HG03571 (cell line): Measurements from ENCODE around the gene CRYAB.

Source experiments
- ATAC-seq: cut with Tn5 transposase; IDR thresholded peaks from one replicate; pipeline ENCODE4 v1.9.1; 2021; ENCODE audit not compliant: unreplicated experiment

Gene CRYAB, protein sequence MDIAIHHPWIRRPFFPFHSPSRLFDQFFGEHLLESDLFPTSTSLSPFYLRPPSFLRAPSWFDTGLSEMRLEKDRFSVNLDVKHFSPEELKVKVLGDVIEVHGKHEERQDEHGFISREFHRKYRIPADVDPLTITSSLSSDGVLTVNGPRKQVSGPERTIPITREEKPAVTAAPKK

DNA sequence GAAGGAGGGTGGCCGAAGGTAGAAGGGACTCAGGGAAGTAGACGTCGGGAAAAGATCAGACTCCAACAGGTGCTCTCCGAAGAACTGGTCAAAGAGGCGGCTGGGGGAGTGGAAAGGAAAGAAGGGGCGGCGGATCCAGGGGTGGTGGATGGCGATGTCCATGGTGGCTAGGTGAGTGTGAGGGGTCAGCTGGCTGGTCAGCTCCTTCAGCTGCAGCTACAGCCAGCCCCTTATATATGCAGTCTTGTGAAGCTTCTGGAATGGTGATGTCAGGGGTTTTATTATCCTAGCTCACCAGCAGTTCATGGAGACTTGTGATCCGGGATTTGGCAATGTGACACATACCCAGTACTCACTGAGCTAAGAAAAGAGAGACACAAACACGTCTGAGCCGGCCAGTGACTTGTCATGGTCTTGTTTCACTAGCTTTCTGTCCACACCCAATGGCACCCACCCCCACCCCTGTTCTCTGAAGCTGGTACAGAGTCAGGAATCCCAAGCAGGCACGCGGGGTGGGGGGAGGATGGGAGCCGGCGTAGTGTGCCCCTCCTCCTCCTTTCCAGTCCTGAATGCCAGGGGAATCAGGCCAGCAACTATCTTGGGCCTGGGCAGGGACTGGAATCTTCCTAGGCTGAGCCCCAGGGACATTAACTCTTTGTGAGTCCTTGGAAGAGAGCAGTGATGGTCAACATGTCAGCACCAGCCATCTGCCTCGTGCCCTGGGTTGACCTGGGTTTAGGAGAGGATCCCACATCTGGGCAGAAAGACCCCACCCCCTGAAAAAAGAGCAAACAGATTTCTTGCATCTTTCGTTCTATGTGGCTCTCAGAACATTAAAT, at the start of gene CRYAB:
Gene CRYAB (minus strand): TSS at position 208 of the 839 bp plus-strand sequence. CDS start 46 bp downstream, at position 162.
- no peak for ATAC-seq

DNA sequence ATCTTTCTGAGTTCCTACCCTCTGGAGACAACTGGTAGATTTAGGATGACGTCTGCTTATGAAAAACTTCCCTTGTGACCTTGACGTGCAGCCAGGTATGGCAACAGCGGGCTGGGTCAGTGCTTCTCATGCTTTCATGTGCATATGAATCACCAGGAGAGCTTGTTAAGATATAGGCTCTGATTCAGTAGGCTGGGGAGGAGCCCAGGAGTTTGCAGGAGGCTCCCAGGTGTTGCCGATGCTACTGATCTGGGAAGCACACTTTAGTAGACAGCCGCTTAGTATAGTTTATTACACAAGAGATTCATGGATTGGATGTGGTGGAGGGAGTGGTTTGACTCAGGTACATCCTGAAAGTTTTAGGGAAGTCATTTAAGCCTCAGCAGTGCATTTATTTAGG, 49.3 kb upstream of the CRYAB start:
- no peak for ATAC-seq

DNA sequence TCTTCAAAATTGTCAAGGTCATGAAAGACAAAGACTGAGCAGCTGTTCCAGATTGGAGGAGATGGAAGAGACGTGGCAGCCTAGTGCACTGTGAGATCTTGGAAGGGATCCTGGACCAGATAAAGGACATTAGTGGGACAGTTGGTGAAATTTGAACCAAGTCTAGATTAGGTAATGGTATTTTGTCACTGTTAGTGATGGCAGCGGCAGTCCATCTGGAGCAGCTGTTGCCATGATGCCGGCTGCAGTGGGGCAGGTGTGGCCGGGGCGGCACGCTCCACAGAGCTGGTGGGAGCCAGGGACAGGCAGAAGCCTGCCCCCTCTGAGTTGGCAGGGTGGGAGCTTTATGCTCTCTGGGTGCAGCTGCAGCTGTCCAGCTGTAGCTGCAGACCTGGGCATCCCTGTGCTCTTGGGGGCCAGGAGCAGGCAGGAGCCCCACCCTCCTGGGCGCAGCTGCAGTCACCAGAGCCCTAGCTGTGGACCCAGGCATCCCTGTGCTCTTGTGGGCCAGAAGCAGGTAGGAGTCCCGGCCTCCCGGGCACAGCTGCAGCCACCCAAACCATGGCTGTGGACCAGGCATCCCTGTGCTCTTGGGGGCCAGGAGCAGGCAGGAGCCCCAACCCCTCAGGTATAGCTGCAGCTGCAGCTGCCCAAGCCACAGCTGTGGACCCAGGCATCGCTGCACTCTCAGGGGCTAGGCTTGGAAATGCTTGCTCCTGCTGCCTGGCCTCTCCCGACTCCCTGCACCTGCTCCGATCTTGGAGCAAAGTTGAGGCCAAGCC, 46.3 kb upstream of the CRYAB start:
- ATAC-seq, result no peak

- no peak for ATAC-seq
Measured at GRCh38 chr11:111954154-111954553, 42.6 kb upstream of the CRYAB start.

GRCh38 chr11:111951565-111951964, 40.0 kb upstream of the CRYAB start:
- no peak for ATAC-seq

- no peak for ATAC-seq
Measured at GRCh38 chr11:111949519-111950426, 38.2 kb upstream of the CRYAB start.

DNA sequence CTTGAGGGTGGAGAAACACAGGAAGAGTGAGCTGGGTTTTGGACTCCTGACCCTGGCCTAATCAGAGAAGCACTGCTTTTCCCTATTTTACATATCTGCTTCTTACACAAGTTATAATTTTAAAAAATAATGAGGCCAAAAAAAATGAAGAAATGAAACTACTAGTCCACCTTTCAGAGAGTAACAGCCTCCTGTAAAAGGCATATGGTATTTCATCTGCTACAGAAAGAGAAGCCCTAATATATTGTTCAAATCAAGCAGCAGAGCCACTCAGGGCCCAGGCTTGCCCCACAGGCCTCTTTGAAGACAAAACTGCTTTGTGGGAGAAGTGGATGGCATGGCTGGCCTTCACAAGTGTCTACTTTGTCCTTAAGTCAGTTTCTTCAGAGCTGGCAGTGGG, 35.6 kb upstream of the CRYAB start:
- ATAC-seq, result no peak

DNA sequence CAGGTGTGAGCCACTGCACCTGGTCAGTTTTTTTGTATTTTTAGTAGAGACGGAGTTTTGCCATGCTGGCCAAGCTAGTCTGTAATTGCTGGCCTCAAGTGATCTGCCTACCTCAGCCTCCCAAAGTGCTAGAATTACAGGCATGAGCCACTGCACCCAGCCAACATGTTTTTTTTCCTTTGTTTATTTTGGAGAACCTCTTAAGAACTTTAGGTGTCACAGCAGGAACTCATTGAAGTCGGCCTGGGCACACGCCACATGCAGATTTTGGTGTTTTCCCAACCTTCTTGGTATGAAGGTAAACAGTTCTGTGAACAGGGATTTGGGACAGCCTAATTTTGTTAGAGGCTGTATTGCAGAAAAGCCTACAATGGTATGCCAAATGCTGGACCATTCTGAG, 34.9 kb upstream of the CRYAB start:
- no peak for ATAC-seq

- ATAC-seq, result no peak
Measured at GRCh38 chr11:111945198-111945597, 33.6 kb upstream of the CRYAB start.

- no peak for ATAC-seq
Measured at GRCh38 chr11:111944651-111945051, 33.1 kb upstream of the CRYAB start.

DNA sequence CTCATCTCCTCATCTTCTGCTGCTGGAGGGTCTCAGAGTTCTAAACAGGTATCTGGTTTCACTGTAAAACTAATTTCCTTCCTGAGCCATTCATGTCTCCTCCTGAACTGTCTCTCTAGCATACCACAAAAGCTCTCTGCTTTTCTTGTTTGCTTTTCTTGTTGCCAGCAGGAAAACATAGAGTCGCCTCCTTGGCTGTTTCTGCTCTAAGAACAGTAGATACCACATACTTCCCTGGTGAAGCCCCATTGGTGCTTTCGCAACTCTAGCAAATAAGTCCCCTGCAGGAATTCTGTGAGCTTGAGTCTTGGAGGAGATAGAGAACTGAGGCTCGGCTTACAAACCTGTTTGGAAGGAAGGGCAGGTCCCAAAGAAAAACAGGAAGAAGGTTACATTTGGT, 32.6 kb upstream of the CRYAB start:
- no peak for ATAC-seq

- no peak for ATAC-seq
Measured at GRCh38 chr11:111942829-111943228, 31.3 kb upstream of the CRYAB start.

DNA sequence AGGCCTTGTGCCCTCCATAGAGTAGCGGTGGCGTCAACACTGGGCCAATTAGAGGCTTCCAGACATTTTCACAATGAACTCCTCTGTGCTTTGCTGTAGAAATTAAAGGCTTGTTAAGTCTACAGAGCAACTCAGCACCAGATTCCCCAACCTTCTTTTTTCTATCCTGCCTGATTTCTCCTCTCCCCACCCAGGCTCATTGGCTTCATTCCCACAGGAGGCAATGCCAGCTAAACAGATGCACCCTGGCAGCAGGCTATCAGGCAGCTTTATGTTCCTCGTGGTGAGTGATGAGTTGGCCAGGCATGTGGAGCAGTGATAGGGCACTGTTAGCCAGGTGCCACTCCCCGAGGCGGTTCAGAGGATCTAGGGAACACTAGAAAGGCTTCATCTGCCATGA, 30.4 kb upstream of the CRYAB start:
- no peak for ATAC-seq

GRCh38 chr11:111939836-111940604, 28.4 kb upstream of the CRYAB start:
- ATAC-seq, result no peak

DNA sequence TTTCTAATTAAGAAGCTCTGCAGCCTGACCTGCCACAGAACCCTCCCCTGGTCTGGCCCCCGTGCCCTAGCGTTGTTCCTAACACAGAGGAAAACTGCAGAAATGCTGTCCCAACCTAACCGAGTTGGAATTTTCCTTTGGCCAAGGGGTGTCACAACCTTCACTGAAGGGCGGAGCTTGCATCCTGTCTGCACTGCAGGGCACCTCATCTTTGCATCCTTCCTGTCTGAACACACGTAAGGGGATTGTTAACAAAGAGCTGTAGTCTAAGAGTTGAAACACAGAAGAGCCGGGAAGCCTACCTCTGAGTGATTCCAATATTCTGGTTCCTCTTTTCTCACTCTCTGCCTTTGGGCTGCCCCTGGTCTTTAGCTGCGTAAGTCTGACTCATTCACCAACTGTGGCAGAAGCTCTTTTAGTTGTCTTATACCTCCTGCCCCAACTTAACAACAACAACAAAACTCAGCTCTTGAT, 27.2 kb upstream of the CRYAB start:
- ATAC-seq, result peak; percentile 79

DNA sequence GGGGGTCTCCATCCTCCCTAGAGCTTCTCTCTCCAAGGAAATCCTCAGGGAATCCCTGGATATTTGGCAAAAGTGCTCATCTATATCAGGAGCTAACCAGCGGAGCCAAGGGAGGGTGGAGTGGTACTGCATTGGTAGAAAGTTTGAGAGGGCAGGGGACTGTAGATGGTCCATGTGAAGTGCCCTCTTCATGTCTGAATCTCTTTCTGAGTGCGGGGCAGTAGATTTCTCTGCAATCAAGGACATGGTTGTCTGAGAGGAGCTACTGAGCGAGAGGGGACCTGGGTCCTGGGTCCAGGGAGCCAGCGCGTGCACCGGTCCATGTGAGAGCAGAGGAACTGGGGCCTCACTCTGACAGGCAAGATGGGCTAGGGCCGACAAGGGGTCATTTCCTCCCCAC, 26.3 kb upstream of the CRYAB start:
- no peak for ATAC-seq

- ATAC-seq, result no peak
Measured at GRCh38 chr11:111937461-111937769, 25.8 kb upstream of the CRYAB start.

GRCh38 chr11:111936040-111936540, 24.5 kb upstream of the CRYAB start:
- no peak for ATAC-seq

- no peak for ATAC-seq
Measured at GRCh38 chr11:111935317-111936039, 23.9 kb upstream of the CRYAB start.
